ENCODE measurements around the gene TUFM. TPM values are rescaled to one million over a fixed set of nuclear protein-coding genes. Genes with fewer than 3 reads are reported as not detected.
"Not testable (repeated sequence)": the region's sequence is repeated elsewhere in the genome, so short reads cannot be mapped to it uniquely, and the experiment has no call there.

The TUFM gene
- total RNA-seq, 1 experiment from 2014 or later = 342 TPM

DNA sequence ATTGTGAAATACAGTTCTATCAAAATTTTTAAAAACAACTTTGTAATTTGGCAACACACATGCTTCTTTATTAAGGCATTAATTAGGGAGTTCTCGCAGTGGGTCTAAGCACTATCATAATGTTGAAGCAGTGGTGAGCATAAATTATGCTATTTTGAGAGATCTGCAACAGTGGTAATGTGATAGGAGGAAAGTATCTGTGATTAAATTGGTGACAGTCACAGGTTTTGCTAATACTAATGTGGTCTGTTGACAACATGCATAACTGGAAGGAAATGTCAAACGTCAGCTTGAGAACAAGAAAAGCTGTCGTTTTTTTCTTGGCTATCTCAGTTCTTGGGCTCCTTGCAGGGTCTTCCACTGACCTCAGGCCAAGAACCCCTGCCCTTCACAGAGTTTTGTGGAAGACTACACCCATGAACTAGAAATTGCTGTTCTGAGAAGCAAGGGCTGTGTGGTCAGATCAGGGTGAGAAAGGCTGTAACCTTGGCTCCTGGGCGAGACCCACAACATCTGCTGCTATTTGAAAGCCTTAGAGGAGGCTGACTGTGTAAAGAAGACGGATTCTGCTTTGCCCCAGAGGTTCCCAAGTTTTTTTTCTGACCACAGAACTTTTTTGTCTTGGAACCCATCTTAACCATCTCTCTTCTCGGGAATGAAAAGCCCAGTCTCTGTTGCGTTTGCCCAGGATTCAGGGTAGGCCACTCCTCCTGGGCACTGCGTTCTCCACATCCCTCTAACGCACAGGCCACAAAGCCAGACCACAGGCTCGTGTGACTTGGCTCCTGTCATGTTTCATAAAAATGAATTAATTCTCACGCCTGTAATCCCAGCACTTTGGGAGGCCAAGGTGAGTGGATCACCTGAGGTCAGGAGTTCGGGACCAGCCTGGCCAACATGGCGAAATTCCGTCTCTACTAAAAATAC lies 46.1 kb upstream of the TUFM start:
- Histone ChIP-seq H2AFZ (no peak overlapping the region), H3K4me3 (no peak overlapping the region), H3K36me3 (ENCODE audit: low read depth) (no peaks in the 10 kb centered on the region), H3K9me2 (ENCODE audit: insufficient read depth) (no peaks in the 10 kb centered on the region), H3F3A (ENCODE audit: insufficient read depth, low read depth) (no peaks in the 10 kb centered on the region; the same call in 1 of the 2 replicates), H3K4me1 (replicated peaks; ENCODE audit: insufficient read depth) (no peaks in the 10 kb centered on the region), H3K9me3 (ENCODE audit: insufficient read depth, low read depth) (no peaks in the 10 kb centered on the region), H3K27ac (no peak overlapping the region), H3K79me2 (ENCODE audit: low read depth) (no peaks in the 10 kb centered on the region), H3K4me2 (no peak overlapping the region), H4K20me1 (ENCODE audit: insufficient read depth) (no peaks in the 10 kb centered on the region; the same call in 1 of the 2 replicates), H3K27me3 (ENCODE audit: insufficient read depth, low read depth) (no peaks in the 10 kb centered on the region)
- intact Hi-C loops (cut with micrococcal nuclease; ENCODE audit: unreplicated experiment) = no loop called here
- no peak for TF ChIP-seq EZH2 (IDR thresholded peaks at IDR 0.05; ENCODE audit: low read depth)
- TF ChIP-seq, protein P1, sequence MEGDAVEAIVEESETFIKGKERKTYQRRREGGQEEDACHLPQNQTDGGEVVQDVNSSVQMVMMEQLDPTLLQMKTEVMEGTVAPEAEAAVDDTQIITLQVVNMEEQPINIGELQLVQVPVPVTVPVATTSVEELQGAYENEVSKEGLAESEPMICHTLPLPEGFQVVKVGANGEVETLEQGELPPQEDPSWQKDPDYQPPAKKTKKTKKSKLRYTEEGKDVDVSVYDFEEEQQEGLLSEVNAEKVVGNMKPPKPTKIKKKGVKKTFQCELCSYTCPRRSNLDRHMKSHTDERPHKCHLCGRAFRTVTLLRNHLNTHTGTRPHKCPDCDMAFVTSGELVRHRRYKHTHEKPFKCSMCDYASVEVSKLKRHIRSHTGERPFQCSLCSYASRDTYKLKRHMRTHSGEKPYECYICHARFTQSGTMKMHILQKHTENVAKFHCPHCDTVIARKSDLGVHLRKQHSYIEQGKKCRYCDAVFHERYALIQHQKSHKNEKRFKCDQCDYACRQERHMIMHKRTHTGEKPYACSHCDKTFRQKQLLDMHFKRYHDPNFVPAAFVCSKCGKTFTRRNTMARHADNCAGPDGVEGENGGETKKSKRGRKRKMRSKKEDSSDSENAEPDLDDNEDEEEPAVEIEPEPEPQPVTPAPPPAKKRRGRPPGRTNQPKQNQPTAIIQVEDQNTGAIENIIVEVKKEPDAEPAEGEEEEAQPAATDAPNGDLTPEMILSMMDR (conservative IDR thresholded peaks at IDR 0.05) = no peak
- POLR2A ChIA-PET (ENCODE audit: unreplicated experiment) = no interaction called here
- no TSS peak for BruUV-seq (replicated peaks)
- CTCF ChIA-PET = no interaction called here
- no peak for DNase-seq

DNA sequence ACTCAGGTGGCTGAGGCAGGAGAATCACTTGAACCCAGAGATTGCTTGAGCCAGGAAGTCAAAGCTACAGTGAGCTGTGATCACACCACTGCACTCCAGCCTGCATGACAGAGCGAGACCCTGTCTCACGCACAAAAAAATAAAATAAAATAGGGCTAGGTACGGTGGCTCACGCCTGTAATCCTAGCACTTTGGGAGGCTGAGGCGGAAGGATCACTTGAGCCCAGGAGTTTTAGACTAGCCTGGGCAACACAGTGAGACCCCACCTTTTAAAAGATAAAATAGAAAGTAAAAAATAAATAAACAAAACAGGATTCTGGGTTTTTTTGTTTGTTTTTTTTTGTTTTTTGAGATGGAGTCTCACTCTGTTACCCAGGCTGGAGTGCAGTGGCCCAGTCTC lies 44.2 kb upstream of the TUFM start:
- BruUV-seq (replicated peaks); H3K9me3 ChIP-seq (ENCODE audit: insufficient read depth, low read depth); DNase-seq; H3K4me1 ChIP-seq (replicated peaks; ENCODE audit: insufficient read depth); H3K79me2 ChIP-seq (ENCODE audit: low read depth); H3K27me3 ChIP-seq (ENCODE audit: insufficient read depth, low read depth); H3K4me2 ChIP-seq; CTCF ChIA-PET; H2AFZ ChIP-seq; H3K4me3 ChIP-seq; H3K27ac ChIP-seq; intact Hi-C loops (cut with micrococcal nuclease; ENCODE audit: unreplicated experiment); H3F3A ChIP-seq (ENCODE audit: insufficient read depth, low read depth); POLR2A ChIA-PET (ENCODE audit: unreplicated experiment); H3K9me2 ChIP-seq (ENCODE audit: insufficient read depth); H3K36me3 ChIP-seq (ENCODE audit: low read depth); H4K20me1 ChIP-seq (ENCODE audit: insufficient read depth): not testable (repeated sequence)

DNA sequence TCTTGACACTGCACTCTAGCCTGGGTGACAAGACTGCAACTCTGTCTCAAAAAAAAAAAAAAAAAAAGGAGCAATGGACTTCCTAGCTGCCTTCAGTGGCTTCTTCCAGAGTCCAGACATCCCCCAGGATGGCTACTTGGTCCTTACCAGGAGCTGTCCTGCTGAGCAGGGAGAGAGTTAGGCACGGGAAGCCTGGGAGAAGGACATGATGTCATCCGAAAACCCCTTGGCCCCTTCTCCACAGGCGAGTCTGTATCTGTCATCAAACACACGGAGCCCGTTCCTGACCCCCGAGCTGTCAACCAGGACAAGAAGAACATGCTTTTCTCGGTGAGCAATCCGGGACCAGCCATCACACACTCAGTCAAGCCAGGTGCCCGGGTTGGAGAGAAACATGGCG lies 40.8 kb upstream of the TUFM start:
- no peak for DNase-seq
- no peaks in the 10 kb centered on the region; the same call in 1 of the 2 replicates for H3F3A ChIP-seq (ENCODE audit: insufficient read depth, low read depth)
- intact Hi-C loops (cut with micrococcal nuclease; ENCODE audit: unreplicated experiment) = no loop called here
- no peak overlapping the region for H3K4me3 ChIP-seq
- H3K79me2 ChIP-seq (ENCODE audit: low read depth) = no peaks in the 10 kb centered on the region
- H3K9me2 ChIP-seq (ENCODE audit: insufficient read depth) = no peaks in the 10 kb centered on the region
- H3K27me3 ChIP-seq (ENCODE audit: insufficient read depth, low read depth) = no peaks in the 10 kb centered on the region
- H3K27ac ChIP-seq = no peak overlapping the region
- ChIA-PET CTCF (no interaction called here), POLR2A (ENCODE audit: unreplicated experiment) (interaction anchor here (0.6 kb wide), 1 partner anchor 19 kb away, joined by 8 read pairs; no protein-coding TSS in a partner anchor)
- no peak overlapping the region for H3K4me2 ChIP-seq
- no peaks in the 10 kb centered on the region for H3K4me1 ChIP-seq (replicated peaks; ENCODE audit: insufficient read depth)
- H4K20me1 ChIP-seq (ENCODE audit: insufficient read depth) = no peaks in the 10 kb centered on the region
- no peak overlapping the region for H2AFZ ChIP-seq
- no peak for TF ChIP-seq EZH2 (IDR thresholded peaks at IDR 0.05; ENCODE audit: low read depth)
- TF ChIP-seq, protein P1 (conservative IDR thresholded peaks at IDR 0.05) = no peak
- H3K36me3 ChIP-seq (ENCODE audit: low read depth) = no peaks in the 10 kb centered on the region
- BruUV-seq (replicated peaks) = no TSS peak
- H3K9me3 ChIP-seq (ENCODE audit: insufficient read depth, low read depth) = no peaks in the 10 kb centered on the region

Data from PC-9 (cell line).